Dendritic cell treated with granulocyte-macrophage colony-stimulating factor and Interleukin-4, amounts not matched to agents 40 ng/mL and 50 ng/mL, for 4 days (primary cell): ENCODE data around the gene DYNC1I1.

ENCODE experiments used
- H3K27ac Mint-ChIP-seq: one replicate; pipeline ENCODE4 v1.8.0; 2022; ENCODE audit warnings: mild to moderate bottlenecking, mixed read lengths
- H3K27me3 Mint-ChIP-seq: one replicate; pipeline ENCODE4 v1.8.0; 2022; ENCODE audit warnings: mild to moderate bottlenecking, mixed read lengths
- H3K36me3 Mint-ChIP-seq: one replicate; pipeline ENCODE4 v1.8.0; 2022; ENCODE audit warnings: low read depth, mixed read lengths
- H3K4me1 Mint-ChIP-seq: one replicate; pipeline ENCODE4 v1.8.0; 2022; ENCODE audit warnings: low read depth, mixed read lengths
- H3K4me3 Mint-ChIP-seq: one replicate; pipeline ENCODE4 v1.8.0; 2022; ENCODE audit warnings: mild to moderate bottlenecking, moderate library complexity, mixed read lengths
- H3K9me3 Mint-ChIP-seq: one replicate; pipeline ENCODE4 v1.8.0; 2022; ENCODE audit warnings: mixed read lengths
- intact Hi-C: fragments of 100-400 bp; cut with micrococcal nuclease; formaldehyde crosslinking; loops from one replicate; pipeline ENCODE4 v1.15.0; 2022

Gene DYNC1I1

DNA sequence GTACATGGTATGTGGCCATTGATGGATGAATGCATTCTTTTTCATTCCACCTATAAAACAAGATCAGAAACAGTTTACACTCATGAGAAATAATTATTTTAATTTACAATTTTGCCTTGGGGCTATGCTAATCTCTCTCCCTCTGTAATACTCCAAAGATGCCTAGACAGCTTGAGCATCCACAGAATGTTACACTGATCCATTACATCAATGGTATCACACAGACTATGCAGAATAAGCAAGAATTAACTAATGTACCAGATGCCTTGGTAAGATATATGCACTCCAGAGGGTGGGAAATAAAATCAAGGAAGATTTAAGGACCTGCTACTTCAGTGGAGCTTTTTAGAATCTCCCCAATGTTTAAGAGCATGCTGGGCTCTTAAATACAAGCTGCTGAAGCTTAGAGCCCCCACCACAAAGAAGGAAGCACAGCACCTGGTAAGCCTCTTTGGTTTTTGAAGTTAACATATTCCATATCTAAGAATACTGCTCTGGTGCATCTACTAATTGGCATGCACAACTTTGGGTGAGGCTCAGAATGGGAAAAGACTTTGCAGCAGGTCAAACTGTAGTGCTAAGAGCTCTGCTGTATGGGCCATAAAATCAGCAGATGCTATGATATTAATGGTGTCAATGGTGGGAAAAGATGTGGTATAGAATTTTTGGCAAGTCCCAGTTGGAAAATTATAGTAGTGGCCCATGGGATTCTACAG, 329.9 kb downstream of the DYNC1I1 start:
- Mint-ChIP-seq H3K27ac (no peak overlapping the region), H3K4me1 (no peaks in the 10 kb centered on the region), H3K27me3 (peaks cover 5% of the 10 kb centered on the region), H3K36me3 (no peaks in the 10 kb centered on the region), H3K9me3 (no peaks in the 10 kb centered on the region), H3K4me3 (no peak overlapping the region)
- intact Hi-C loops, result no loop called here

DNA sequence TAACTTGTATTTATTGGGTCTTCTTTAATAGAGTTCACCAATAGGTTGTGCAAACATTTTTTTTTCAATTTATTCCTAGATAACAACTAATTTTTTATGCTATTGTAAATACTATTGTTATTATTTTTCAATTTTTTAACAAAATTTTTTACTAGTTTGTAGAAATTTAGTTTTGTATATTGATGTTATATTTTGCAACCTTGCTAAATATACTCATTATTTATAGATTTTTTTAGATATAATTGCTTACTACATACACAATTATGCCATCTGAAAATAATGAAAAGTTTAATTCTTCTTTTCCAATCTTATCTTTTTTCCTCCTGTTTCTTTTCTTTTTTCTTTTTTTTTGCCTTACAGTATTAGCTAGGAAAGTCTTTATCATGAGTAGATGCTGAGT, 332.6 kb downstream of the DYNC1I1 start:
- Mint-ChIP-seq H3K36me3 (no peaks in the 10 kb centered on the region), H3K4me3 (no peak overlapping the region), H3K27me3 (peaks cover 5% of the 10 kb centered on the region), H3K9me3 (no peaks in the 10 kb centered on the region), H3K27ac (no peak overlapping the region), H3K4me1 (no peaks in the 10 kb centered on the region)
- intact Hi-C loops, result no loop called here

DNA sequence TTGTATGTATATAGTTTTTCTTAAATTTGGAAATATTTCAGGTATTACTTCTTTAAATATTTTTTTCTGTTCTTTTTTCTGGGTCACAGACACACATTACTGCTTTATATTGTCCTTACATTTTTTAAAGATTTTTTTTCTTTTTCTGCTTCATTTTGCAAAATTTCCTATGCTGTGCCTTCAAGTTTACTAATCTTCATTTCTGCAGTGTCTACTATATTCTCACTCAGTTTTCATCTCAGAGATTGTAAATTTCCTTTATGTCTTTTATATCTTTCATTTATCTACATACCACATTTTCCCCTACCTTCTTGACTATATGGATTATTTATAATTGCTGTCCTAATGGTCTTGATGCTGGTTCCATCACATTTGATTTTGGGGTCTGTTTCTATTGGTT, 339.1 kb downstream of the DYNC1I1 start:
- H3K36me3 Mint-ChIP-seq, result no peaks in the 10 kb centered on the region
- H3K4me1 Mint-ChIP-seq, result no peaks in the 10 kb centered on the region
- H3K4me3 Mint-ChIP-seq, result no peak overlapping the region
- intact Hi-C loops, result no loop called here
- no peaks in the 10 kb centered on the region for H3K27me3 Mint-ChIP-seq
- no peak overlapping the region for H3K27ac Mint-ChIP-seq
- peaks cover 11% of the 10 kb centered on the region for H3K9me3 Mint-ChIP-seq

DNA sequence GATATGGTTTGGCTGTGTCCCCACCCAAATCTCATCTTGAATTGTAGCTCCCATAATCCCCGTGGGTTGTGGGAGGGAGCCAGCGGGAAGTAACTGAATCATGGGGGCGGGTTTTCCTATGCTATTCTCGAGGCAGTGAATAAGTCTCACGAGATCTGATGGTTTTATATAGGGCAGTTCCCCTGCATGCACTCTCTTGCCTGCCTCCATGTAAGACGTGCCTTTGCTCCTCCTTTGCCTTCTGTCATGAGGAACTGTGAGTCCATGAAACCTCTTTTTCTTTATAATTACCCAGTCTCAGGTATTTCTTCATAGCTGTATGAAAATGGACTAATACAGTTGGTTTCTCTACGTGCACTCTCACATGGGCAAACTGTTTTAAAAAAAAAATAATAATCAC, 341.8 kb downstream of the DYNC1I1 start:
- Mint-ChIP-seq H3K27ac (no peak overlapping the region), H3K9me3 (peaks cover 11% of the 10 kb centered on the region), H3K4me3 (no peak overlapping the region), H3K36me3 (no peaks in the 10 kb centered on the region), H3K27me3 (no peaks in the 10 kb centered on the region), H3K4me1 (no peaks in the 10 kb centered on the region)
- intact Hi-C loops, result no loop called here

DNA sequence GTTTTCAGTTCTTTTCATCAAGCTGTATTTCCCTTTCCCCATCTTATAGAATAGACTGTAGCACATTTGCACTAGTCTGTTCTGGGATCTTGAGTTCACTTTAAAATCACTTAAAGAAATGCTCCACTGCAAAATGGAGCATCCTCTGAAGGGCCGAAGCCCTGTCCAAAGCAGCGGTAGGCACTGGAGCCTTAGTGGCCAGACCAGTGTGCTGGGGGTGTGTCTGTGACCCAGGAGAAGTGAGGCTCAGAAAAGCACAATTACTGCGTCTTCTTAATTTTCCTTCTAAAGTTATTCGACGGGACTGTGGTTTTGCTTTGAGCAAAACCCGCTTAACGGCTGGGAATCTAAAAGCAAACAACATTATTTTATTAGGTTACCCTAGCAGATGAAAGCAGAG, 343.8 kb downstream of the DYNC1I1 start:
- Mint-ChIP-seq H3K36me3 (peaks cover 19% of the 10 kb centered on the region), H3K27me3 (no peaks in the 10 kb centered on the region), H3K9me3 (peaks cover 10% of the 10 kb centered on the region), H3K4me3 (no peak overlapping the region), H3K27ac (no peak overlapping the region), H3K4me1 (no peaks in the 10 kb centered on the region)
- intact Hi-C loops, result no loop called here

DNA sequence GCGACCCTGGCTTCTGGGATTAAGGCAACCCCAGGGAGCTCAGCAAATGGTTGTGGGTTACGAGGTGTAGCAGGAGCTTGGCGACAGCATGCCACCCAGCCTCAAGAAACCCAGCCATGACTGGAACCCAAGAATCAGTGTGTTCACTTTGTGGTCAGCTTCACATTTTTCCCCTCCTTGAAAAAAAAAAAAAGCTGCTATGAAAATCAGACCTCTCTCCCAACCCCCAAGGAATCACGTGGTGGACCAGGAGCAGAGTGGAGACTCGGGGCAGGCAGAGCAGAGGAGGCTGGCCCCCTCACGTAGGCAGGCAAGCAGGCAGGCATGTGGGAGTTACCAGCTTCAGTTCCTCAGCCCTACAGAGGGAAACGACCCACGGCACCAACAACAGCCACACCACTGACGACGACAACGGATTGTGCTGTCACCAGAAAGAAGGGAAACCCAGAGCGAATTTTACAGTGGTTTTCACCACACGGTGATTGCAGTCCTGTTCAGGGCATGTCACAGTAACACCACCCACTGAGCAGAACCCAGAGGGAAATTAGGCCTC, 346.2 kb downstream of the DYNC1I1 start:
- Mint-ChIP-seq H3K27ac (no peak overlapping the region), H3K9me3 (no peaks in the 10 kb centered on the region), H3K27me3 (no peaks in the 10 kb centered on the region), H3K4me1 (no peaks in the 10 kb centered on the region), H3K36me3 (peaks cover 41% of the 10 kb centered on the region), H3K4me3 (no peak overlapping the region)
- intact Hi-C loops, result no loop called here

DNA sequence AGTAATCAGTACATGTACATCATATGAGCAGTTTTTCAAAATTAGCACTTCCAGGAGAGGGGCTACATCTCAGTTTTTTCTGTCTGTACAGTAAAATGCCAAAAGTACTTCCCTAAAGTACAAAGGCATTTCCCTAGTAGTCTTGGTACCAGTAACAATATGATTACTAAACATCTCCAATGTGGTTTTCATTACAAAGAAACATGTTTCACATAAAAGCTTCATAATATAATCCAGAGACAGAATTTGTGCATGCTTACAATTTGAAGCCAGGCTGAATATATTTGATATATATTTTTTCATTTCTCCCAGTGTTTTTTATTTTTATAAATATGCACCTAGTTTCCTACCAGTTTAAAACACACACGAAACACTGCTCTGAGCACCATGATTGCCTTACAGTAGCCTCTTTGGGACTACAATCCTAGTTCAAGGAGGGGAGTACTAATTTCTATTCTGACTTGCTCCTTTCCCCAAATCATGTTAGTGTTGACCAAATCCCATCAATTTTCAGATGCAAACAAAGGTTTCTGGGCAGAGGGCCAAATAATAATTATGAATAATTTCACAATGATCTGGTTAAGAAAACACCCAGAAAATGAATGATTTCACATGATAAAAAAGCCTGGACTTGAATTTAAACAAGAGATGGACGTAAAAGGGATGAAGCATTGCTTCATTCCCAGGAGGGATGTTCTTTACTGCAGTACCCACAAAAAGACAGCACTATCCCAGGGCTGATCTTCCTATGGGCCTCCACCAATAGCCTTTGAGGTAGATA, 348.3 kb downstream of the DYNC1I1 start:
- no peak overlapping the region for H3K4me3 Mint-ChIP-seq
- H3K9me3 Mint-ChIP-seq, result no peaks in the 10 kb centered on the region
- intact Hi-C loops, result no loop called here
- peaks cover 59% of the 10 kb centered on the region for H3K36me3 Mint-ChIP-seq
- no peaks in the 10 kb centered on the region for H3K4me1 Mint-ChIP-seq
- H3K27ac Mint-ChIP-seq, result no peak overlapping the region
- H3K27me3 Mint-ChIP-seq, result no peaks in the 10 kb centered on the region

DNA sequence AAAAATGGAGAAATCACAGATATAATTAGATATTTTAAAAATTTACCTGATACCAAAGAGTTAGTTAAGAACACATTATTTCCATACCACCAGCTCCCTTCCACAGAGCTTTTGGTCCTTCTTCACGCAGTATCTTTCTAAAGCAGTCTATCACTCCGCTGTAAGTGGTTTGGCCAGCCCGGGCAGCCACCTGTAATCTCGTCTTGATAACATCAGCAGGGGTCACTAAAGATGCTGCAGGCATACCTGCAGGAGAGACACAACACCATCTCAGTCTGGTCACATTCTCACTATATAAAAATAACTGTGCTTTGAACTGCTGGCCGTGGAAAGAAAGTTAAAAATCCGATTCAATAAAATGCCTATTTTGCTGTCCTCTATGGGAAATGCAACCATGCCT, 349.4 kb downstream of the DYNC1I1 start:
- no peaks in the 10 kb centered on the region for H3K27me3 Mint-ChIP-seq
- peaks cover 70% of the 10 kb centered on the region for H3K36me3 Mint-ChIP-seq
- H3K27ac Mint-ChIP-seq, result no peak overlapping the region
- no peak overlapping the region for H3K4me3 Mint-ChIP-seq
- H3K9me3 Mint-ChIP-seq, result no peaks in the 10 kb centered on the region
- intact Hi-C loops, result no loop called here
- H3K4me1 Mint-ChIP-seq, result no peaks in the 10 kb centered on the region

DNA sequence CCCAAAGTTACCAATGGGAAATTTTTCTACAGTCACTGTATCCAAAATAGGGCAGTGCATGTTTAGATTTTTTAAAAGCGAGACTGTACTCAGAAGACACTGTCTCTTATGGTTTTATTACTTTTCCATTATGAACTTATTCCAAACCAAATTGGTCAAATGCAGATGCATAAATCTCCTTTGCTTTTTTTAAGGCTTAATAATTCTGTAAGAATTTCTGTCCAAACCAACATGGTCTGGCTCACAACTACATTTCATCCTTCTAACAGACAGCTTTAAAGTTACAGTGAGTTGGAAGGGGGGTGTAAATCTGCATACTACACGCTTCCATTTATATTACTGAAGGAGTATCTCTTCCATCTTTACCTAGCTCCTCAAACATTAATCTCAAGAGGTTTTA, 350.4 kb downstream of the DYNC1I1 start:
- no peaks in the 10 kb centered on the region for H3K9me3 Mint-ChIP-seq
- H3K27me3 Mint-ChIP-seq, result no peaks in the 10 kb centered on the region
- no peak overlapping the region for H3K27ac Mint-ChIP-seq
- peaks cover 72% of the 10 kb centered on the region for H3K36me3 Mint-ChIP-seq
- H3K4me3 Mint-ChIP-seq, result no peak overlapping the region
- H3K4me1 Mint-ChIP-seq, result no peaks in the 10 kb centered on the region
- intact Hi-C loops, result no loop called here

DNA sequence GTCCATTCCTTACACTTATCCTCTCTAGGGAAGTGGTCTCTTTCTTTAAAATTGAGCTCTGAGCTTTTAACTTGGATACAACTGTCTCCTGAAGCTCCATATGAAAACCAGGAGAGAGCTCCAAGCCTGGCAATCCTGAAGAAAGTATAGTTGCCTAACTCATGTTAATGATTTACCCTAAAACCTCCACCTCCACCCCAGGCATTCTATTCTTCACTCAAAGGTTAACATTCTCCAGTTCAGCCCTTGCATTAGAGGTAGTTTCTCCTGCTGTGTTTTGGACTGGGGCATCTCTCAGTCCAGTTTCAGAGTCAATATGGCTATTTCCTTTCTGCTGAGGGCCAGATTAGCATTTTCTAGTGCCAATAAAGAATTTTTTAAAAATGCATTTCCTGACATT, 354.0 kb downstream of the DYNC1I1 start:
- H3K27me3 Mint-ChIP-seq, result no peaks in the 10 kb centered on the region
- no peaks in the 10 kb centered on the region for H3K9me3 Mint-ChIP-seq
- intact Hi-C loops, result no loop called here
- H3K36me3 Mint-ChIP-seq, result peaks cover 82% of the 10 kb centered on the region
- H3K27ac Mint-ChIP-seq, result no peak overlapping the region
- no peaks in the 10 kb centered on the region for H3K4me1 Mint-ChIP-seq
- no peak overlapping the region for H3K4me3 Mint-ChIP-seq

DNA sequence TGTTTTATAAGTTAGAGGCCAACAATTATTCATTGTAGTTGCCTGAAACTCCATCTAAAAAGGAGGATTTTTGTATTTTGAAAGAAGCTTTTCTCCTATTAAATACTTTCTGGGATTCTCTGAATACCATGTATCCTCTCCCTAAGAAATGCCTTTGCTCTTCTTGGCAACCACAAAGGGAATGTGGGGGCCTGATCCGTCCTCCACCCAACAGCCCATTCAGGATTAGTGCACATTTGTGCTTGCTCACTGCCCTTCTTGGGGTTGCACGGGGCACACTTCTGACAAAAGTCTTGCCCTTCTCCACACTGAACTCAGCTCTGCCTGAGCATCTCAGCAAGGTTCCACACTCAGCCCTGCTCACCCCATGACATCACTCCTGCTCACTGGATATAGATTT, 355.4 kb downstream of the DYNC1I1 start:
- Mint-ChIP-seq H3K4me1 (no peaks in the 10 kb centered on the region), H3K9me3 (no peaks in the 10 kb centered on the region), H3K4me3 (no peak overlapping the region), H3K36me3 (peaks cover 80% of the 10 kb centered on the region), H3K27ac (no peak overlapping the region), H3K27me3 (no peaks in the 10 kb centered on the region)
- intact Hi-C loops, result no loop called here

DNA sequence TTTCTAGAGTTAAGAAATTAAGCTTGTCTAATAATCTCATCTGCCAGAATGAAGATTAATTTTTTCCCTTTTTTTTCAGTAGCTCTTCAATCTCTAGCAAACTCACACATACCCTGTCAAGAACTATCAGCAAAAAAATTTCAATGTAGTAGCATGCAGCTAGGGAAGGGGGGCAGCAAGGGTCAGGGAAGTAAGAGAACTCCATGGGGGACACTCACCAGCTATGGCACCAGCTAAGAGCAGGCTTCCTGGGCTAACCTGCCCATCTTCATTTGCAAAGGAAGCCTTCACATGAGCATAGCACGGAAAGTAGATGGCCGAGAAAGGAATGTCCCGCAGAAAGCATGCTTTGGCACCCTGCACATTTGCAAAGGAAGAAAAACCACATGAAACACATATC, 359.2 kb downstream of the DYNC1I1 start:
- Mint-ChIP-seq H3K27ac (no peak overlapping the region), H3K9me3 (no peaks in the 10 kb centered on the region), H3K36me3 (peaks cover 80% of the 10 kb centered on the region), H3K4me1 (no peaks in the 10 kb centered on the region), H3K27me3 (no peaks in the 10 kb centered on the region), H3K4me3 (no peak overlapping the region)
- intact Hi-C loops, result no loop called here

DNA sequence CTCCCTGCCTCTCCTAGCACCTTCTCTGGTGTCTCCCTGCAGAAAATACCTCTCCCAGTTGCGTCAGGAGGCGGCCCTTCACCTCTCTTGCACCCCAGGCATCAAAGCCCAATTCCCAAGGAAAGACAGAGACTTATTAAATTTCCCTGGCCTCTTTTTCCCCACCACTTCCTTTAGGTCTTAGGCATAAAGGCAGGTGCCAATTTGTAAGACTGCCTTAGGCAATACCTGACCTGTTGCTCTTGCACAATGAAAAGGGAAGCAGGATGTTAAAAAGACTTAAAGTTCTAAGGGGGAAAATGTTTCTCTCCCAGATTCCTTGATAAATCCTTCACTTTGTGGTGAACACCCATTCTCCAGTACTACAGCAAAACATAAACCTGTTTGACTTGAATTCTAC, 362.9 kb downstream of the DYNC1I1 start:
- peaks cover 72% of the 10 kb centered on the region for H3K36me3 Mint-ChIP-seq
- no peaks in the 10 kb centered on the region for H3K27me3 Mint-ChIP-seq
- H3K27ac Mint-ChIP-seq, result no peak overlapping the region
- H3K9me3 Mint-ChIP-seq, result no peaks in the 10 kb centered on the region
- H3K4me1 Mint-ChIP-seq, result no peaks in the 10 kb centered on the region
- intact Hi-C loops, result no loop called here
- H3K4me3 Mint-ChIP-seq, result no peak overlapping the region

DNA sequence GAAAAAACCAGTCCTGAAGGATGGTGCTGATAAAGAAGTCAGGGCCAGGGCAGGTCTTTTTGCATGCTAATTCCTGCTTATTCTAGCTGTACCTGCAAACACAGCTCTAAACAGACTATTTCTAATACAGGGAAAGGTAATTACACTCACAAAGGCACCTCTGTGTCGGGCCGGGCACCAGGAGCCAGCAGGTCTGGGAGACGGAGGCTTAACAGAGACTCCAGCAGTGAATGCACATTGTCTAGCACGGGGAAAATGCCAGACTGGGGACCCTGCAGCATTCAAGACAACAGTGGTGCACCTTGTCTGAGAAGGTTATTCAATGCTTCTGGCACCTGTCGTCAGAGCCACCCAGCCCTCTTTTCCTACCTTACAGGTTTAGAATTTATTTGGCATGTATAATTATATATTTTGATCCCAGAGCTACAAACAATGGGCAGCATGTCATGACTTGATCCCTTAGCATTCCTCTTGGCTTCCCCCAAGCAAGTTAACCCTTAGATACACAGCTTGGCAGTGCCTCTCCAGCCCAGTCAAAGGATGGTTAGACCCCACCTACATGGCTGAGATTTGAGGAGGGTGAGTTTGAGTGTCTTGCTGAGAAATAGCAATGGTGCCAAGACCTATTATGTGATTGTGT, 364.4 kb downstream of the DYNC1I1 start:
- no peaks in the 10 kb centered on the region for H3K27me3 Mint-ChIP-seq
- no peaks in the 10 kb centered on the region for H3K9me3 Mint-ChIP-seq
- H3K4me3 Mint-ChIP-seq, result no peak overlapping the region
- intact Hi-C loops, result no loop called here
- no peaks in the 10 kb centered on the region for H3K4me1 Mint-ChIP-seq
- peaks cover 71% of the 10 kb centered on the region for H3K36me3 Mint-ChIP-seq
- H3K27ac Mint-ChIP-seq, result no peak overlapping the region
